Measurements from ENCODE around the gene IL3.

The IL3 gene

DNA sequence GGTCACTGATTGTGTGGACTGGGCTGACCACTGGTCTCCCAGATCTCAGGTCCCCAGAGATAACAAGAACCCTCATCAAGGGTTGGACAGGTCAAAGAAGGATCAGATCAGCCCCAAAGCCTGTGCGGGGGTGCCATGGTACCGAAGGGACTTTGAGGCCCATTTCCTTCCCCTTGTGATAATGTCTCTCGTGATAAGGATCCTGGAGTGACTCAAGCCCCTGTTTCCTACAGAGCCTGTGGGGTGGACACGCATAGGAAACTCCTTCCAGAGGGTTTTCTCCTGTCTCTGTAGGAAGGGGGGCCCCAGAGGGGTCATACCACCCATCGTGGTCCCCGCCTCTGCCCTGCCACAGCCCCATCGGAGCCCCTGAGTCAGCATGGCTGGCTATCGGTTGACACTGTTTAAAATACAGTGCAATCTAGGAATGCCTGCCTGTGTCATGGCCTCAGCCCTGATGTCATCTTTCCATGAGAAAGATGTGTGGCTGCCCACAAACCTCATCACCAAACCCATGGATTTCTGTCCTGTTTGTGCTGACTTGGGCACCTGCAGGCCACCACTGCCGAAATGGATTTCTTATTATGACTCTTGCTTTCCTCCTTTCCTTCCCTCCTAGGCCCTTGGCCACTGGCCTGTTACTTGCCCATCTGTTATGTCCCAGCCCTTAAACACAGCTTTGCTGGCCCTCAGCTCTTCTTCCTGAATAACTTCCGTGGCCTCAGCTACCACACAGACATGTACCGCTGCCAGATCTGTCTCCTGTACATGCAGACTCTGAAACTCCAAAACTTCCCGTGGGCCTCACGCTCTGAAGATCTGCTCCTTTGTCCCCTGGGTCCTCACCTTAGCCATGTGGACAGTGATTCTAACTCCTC is 10.2 kb downstream of the IL3 start:
- in situ Hi-C loops (cut with HindIII; ENCODE audit: low sequenced_read_pairs), result no loop called here

DNA sequence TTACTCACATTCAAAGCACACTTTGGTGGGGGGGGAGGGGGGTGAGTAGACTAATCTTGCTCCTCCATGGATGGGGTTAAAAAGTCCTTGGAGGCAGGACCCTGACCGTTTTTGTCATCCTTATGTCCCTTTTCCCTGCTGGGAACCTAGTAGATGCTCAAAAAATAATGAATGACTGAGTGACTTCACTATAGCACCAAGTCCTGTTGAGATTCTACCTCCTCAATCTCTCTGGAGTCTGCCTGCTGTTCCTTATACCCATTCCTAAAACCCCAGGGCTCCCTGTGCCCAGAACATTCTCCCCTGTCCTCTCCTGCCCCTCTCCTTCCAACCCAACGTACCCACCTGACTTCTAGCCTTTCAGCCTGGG is 10.9 kb downstream of the IL3 start:
- in situ Hi-C loops (cut with HindIII; ENCODE audit: low sequenced_read_pairs), result no loop called here

GRCh38 chr5:132072070-132072469 is 11.6 kb downstream of the IL3 start:
- in situ Hi-C loops (cut with HindIII; ENCODE audit: low sequenced_read_pairs), result no loop called here

GRCh38 chr5:132072528-132072927 is 12.1 kb downstream of the IL3 start:
- in situ Hi-C loops (cut with HindIII; ENCODE audit: low sequenced_read_pairs), result no loop called here

- in situ Hi-C loops (cut with HindIII; ENCODE audit: low sequenced_read_pairs), result no loop called here
These were observed 13.0 kb downstream of the IL3 start, which contains the start of gene CSF2 for GRCh38 chr5:132073231-132074013. CSF2 (plus strand) TSS chr5:132073789; CDS start chr5:132073824, 35 bp downstream.

DNA sequence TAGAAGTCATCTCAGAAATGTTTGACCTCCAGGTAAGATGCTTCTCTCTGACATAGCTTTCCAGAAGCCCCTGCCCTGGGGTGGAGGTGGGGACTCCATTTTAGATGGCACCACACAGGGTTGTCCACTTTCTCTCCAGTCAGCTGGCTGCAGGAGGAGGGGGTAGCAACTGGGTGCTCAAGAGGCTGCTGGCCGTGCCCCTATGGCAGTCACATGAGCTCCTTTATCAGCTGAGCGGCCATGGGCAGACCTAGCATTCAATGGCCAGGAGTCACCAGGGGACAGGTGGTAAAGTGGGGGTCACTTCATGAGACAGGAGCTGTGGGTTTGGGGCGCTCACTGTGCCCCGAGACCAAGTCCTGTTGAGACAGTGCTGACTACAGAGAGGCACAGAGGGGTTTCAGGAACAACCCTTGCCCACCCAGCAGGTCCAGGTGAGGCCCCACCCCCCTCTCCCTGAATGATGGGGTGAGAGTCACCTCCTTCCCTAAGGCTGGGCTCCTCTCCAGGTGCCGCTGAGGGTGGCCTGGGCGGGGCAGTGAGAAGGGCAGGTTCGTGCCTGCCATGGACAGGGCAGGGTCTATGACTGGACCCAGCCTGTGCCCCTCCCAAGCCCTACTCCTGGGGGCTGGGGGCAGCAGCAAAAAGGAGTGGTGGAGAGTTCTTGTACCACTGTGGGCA is 13.8 kb downstream of the IL3 start:
- in situ Hi-C loops (cut with HindIII; ENCODE audit: low sequenced_read_pairs), result no loop called here

DNA sequence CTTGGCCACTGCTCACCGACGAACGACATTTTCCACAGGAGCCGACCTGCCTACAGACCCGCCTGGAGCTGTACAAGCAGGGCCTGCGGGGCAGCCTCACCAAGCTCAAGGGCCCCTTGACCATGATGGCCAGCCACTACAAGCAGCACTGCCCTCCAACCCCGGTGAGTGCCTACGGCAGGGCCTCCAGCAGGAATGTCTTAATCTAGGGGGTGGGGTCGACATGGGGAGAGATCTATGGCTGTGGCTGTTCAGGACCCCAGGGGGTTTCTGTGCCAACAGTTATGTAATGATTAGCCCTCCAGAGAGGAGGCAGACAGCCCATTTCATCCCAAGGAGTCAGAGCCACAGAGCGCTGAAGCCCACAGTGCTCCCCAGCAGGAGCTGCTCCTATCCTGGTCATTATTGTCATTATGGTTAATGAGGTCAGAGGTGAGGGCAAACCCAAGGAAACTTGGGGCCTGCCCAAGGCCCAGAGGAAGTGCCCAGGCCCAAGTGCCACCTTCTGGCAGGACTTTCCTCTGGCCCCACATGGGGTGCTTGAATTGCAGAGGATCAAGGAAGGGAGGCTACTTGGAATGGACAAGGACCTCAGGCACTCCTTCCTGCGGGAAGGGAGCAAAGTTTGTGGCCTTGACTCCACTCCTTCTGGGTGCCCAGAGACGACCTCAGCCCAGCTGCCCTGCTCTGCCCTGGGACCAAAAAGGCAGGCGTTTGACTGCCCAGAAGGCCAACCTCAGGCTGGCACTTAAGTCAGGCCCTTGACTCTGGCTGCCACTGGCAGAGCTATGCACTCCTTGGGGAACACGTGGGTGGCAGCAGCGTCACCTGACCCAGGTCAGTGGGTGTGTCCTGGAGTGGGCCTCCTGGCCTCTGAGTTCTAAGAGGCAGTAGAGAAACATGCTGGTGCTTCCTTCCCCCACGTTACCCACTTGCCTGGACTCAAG is 14.6 kb downstream of the IL3 start:
- in situ Hi-C loops (cut with HindIII; ENCODE audit: low sequenced_read_pairs), result no loop called here

DNA sequence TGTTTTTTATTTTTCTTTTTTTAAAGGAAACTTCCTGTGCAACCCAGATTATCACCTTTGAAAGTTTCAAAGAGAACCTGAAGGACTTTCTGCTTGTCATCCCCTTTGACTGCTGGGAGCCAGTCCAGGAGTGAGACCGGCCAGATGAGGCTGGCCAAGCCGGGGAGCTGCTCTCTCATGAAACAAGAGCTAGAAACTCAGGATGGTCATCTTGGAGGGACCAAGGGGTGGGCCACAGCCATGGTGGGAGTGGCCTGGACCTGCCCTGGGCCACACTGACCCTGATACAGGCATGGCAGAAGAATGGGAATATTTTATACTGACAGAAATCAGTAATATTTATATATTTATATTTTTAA is 15.2 kb downstream of the IL3 start:
- in situ Hi-C loops (cut with HindIII; ENCODE audit: low sequenced_read_pairs), result no loop called here

DNA sequence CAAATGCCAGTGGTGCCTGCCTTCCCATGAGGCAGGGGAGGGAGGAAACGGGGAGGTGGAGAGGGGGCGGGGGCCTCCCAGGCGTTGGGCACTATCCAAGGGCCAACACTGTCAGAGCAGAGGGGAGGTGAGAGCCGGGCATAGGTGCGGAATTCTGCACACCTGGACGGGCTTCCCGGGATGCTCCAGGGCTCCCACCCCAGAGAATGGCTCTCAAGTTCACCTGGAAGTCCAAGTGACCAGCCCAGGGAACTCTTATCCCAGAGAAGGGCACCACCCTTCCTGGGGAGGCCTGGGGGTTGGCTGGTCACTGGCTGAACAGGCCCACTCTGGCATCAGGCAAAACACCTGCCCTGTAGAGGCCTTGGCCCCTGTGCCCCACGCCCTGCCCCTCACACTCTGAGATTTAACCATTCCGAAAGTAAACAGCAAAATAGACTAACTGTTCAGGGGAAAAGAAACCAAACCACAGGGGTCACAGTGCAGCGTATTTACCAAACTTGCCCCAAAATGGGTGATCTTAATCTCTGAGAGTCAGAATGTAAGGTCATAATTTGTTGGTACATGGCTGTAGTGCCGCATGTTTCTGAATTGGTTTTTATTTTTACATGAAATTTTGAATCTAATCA is 15.9 kb downstream of the IL3 start:
- in situ Hi-C loops (cut with HindIII; ENCODE audit: low sequenced_read_pairs), result no loop called here

DNA sequence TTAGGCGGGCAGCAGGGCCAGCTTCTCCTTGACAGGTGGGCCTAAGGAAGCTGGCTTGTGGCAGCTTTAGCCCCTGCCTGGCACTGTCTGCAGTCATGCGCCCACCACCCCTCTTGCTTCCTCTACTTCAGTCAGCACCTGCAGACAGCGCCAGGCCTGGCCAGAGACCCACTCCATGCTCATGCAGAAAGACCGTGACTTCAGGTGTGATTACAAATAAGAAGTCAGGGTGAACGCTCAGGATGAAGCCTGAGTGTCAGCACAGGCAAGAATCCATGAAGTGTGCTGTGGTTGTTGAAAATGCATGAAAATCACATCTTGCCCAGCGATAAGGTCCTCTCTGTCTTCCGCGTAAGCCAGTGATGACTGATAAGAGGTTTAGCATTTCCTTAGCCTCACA is 16.5 kb downstream of the IL3 start:
- in situ Hi-C loops (cut with HindIII; ENCODE audit: low sequenced_read_pairs), result no loop called here

- in situ Hi-C loops (cut with HindIII; ENCODE audit: low sequenced_read_pairs), result no loop called here
These were observed 18.6 kb downstream of the IL3 start for GRCh38 chr5:132079081-132079480.

GRCh38 chr5:132079619-132080018 is 19.2 kb downstream of the IL3 start:
- in situ Hi-C loops (cut with HindIII; ENCODE audit: low sequenced_read_pairs), result loop anchor here (5.0 kb wide), 2 partner anchors 63 to 67 kb away; partner anchors contain the start of gene ACSL6

DNA sequence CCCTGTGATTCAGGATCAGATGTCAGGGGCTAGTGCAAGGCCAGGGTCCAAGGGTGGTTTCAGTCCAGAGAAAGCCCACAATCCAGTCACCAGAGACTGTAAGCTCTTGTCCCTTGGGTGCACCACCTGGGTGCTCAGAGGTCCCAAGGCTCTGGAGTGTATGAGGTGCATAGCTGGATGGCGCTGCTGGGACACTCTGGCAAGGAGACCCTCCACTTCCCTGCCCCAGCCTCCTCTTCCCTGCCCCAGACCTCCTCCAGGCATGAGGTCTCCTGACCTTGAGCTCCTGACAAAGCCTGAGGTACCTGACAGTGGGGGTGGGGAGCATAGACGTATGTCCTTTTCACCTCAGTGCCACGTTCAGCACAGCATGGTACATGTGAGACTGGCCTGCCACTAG is 20.1 kb downstream of the IL3 start:
- in situ Hi-C loops (cut with HindIII; ENCODE audit: low sequenced_read_pairs), result loop anchor here (5.0 kb wide), 2 partner anchors 62 to 68 kb away; partner anchors contain the start of gene ACSL6

- in situ Hi-C loops (cut with HindIII; ENCODE audit: low sequenced_read_pairs), result loop anchor here (5.0 kb wide), 2 partner anchors 61 to 69 kb away; partner anchors contain the start of gene ACSL6
These were observed 21.0 kb downstream of the IL3 start for GRCh38 chr5:132081458-132081857.

- in situ Hi-C loops (cut with HindIII; ENCODE audit: low sequenced_read_pairs), result loop anchor here (5.0 kb wide), 2 partner anchors 60 to 70 kb away; partner anchors contain the start of gene ACSL6
These were observed 22.0 kb downstream of the IL3 start for GRCh38 chr5:132082329-132083023.

GRCh38 chr5:132083071-132083678 is 22.7 kb downstream of the IL3 start:
- in situ Hi-C loops (cut with HindIII; ENCODE audit: low sequenced_read_pairs), result loop anchor here (5.0 kb wide), 2 partner anchors 59 to 71 kb away; partner anchors contain the start of gene ACSL6

DNA sequence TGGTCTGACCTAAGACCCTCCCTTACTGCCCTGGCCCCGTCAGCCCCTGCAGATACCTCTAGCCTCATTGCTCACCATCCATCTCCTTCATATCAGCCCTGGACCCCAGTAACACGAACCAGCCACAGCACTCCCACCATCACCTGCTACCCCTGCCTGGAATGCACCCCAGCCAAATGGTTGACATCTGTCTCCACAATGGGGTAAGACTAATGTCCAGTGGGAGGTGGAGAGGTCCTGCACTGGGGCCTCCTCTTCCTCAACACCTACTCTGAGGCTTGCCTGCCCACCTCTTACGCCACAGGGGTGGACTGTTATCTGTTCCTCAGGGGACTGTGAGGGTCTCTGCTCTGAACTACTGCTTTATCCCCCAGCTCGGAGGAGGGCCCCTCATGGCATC is 25.2 kb downstream of the IL3 start:
- in situ Hi-C loops (cut with HindIII; ENCODE audit: low sequenced_read_pairs), result no loop called here

- in situ Hi-C loops (cut with HindIII; ENCODE audit: low sequenced_read_pairs), result no loop called here
These were observed 25.9 kb downstream of the IL3 start for GRCh38 chr5:132086277-132086794.

Measured in endothelial cell of hepatic sinusoid (primary cell).